ENCODE results near the gene ENTPD2. TPM values are rescaled to one million over a fixed set of nuclear protein-coding genes. Genes with fewer than 3 reads are reported as not detected.

The ENTPD2 gene
- total RNA-seq, 1 experiment from 2014 or later = 32.5 TPM

GRCh38 chr9:137046088-137046787 is 7.6 kb downstream of the ENTPD2 start, which contains the start of gene NPDC1:
TSS of gene NPDC1 (minus strand) at chr9:137046177. CDS start at chr9:137045989, 188 bp downstream.
- no peaks in the 10 kb centered on the region for H3K9me2 ChIP-seq (ENCODE audit: insufficient read depth)
- no TSS peak for BruUV-seq (replicated peaks)
- H3K27me3 ChIP-seq (ENCODE audit: insufficient read depth, low read length) = no peaks in the 10 kb centered on the region
- ChIA-PET RAD21 (ENCODE audit: low non-redundant PET in 1 of 2, low total read pairs in 2 of 2, uncharacterized antibody in 2 of 2, unreplicated experiment in 2 of 2) (interaction anchor here (0.6 to 1.1 kb wide), 6 partner anchors 11 to 181 kb away, joined by 3 to 5 read pairs (median 4); partner anchors contain the start of genes FUT7 (in 1 of the 2), RNF224 (in 1 of the 2) and SAPCD2 (in 1 of the 2)), POLR2A (interaction anchor here (1.0 kb wide), 1 partner anchor 195 kb away, joined by 3 read pairs; the partner anchor contains the start of gene TUBB4B), CTCF (interaction anchor here (0.8 to 2.4 kb wide), 27 partner anchors 8 to 259 kb away, joined by 3 to 57 read pairs (median 6); partner anchors contain the start of genes ABCA2, AJM1, CYSRT1 and MAN1B1)
- TF ChIP-seq ZBTB33 (IDR thresholded peaks at IDR 0.05; ENCODE audit: extremely low read depth, insufficient replicate concordance, low read length) = no peak
- peak; percentile 44 for TF ChIP-seq YY1 (IDR thresholded peaks at IDR 0.05; ENCODE audit: extremely low read depth, insufficient replicate concordance, low read depth, low read length)
- 0 out of 2 replicates have a peak, but pooled peaks have one; percentile 3 for TF ChIP-seq ZFX (IDR thresholded peaks at IDR 0.05)
- TF ChIP-seq CTCF (IDR thresholded peaks at IDR 0.05 in 2 of 3, conservative IDR thresholded peaks at IDR 0.05 in 1 of 3; ENCODE audit: borderline replicate concordance in 1 of 3, insufficient read depth in 1 of 3, low read depth in 2 of 3, low read length in 2 of 3) = peak in 2 of 3 experiments; percentile 82 to 86; a peak in 4 of 6 replicates
- no peak for TF ChIP-seq POLR2A (IDR thresholded peaks at IDR 0.05; ENCODE audit: borderline replicate concordance, extremely low read depth, insufficient read depth, insufficient read length)
- TF ChIP-seq POLR2AphosphoS5 (IDR thresholded peaks at IDR 0.05; ENCODE audit: low read depth, low read length) = peak; percentile 71
- H3K79me2 ChIP-seq (ENCODE audit: insufficient read depth, low read length) = peaks cover 24% of the 10 kb centered on the region; the same call in 1 of the 2 replicates
- intact Hi-C loops (cut with micrococcal nuclease) = loop anchor here (1.0 to 5.0 kb wide), 3 partner anchors 21 to 259 kb away; partner anchors contain the start of genes CYSRT1 and RNF224
- peak within 1 kb of the TSS; percentile 85 for H2AFZ ChIP-seq (ENCODE audit: low read depth, low read length, poor library complexity, severe bottlenecking)
- H3K4me3 ChIP-seq (replicated peaks in 1 of 2; ENCODE audit: low read depth in 1 of 2, low read length in 2 of 2) = peak within 1 kb of the TSS; percentile 55 to 90
- peak within 1 kb of the TSS; percentile 74 for H3K9ac ChIP-seq (ENCODE audit: low read length)
- ATAC-seq = peak; percentile 73
- no peaks in the 10 kb centered on the region for H3K36me3 ChIP-seq (ENCODE audit: control insufficient read depth in 1 of 2, insufficient read depth in 2 of 2, low read length in 2 of 2)
- H3K4me2 ChIP-seq (ENCODE audit: low read length) = peak within 1 kb of the TSS; percentile 97
- DNase-seq (ENCODE audit: low read depth, low spot score) = peak; percentile 68
- H3K4me1 ChIP-seq (ENCODE audit: control insufficient read depth in 1 of 2, insufficient read depth in 2 of 2, low read length in 2 of 2) = peaks cover 12 to 26% of the 10 kb centered on the region in 2 experiments
- peak within 1 kb of the TSS; percentile 77 for H3K27ac ChIP-seq (ENCODE audit: low read depth, low read length)
- no peaks in the 10 kb centered on the region for H3K9me3 ChIP-seq (ENCODE audit: control insufficient read depth in 1 of 2, insufficient read depth in 1 of 2, low read depth in 1 of 2, low read length in 2 of 2)
- no peaks in the 10 kb centered on the region for H4K20me1 ChIP-seq (ENCODE audit: insufficient read depth)

Measured in HCT116 (cell line).